H1 (cell line): ENCODE measurements around the gene FARS2. TPM values are rescaled to one million over a fixed set of nuclear protein-coding genes. Genes with fewer than 3 reads are reported as not detected.

ENCODE experiments used
- CTCF ChIA-PET: fragments of 300-600 bp; sonication (Branson Sonifier 250); formaldehyde crosslinking; loops from one replicate; lab custom pipeline; 2021; ENCODE audit not compliant: partially characterized antibody; lab: Charles Lee
- POLR2A ChIA-PET: fragments of 300-600 bp; sonication (Branson Sonifier 250); formaldehyde crosslinking; loops from one replicate; lab custom pipeline; 2021; ENCODE audit warnings: inconsistent platforms; ENCODE audit not compliant: partially characterized antibody; lab: Charles Lee
- DNase-seq, 2 experiments: peaks; one replicate each; pipeline versions ENCODE4 v3.0.0 to v3.0.0-alpha.2; 2010 to 2022; ENCODE audit warnings: low spot score in 2 of 2, low read depth in 1 of 2, mixed read lengths in 1 of 2
- FAIRE-seq: peaks from 2 replicates; lab custom pipeline; 2011; peaks lifted over from hg19 to GRCh38; lab: Jason Lieb, UNC
- H2AFZ ChIP-seq: 2 replicates; pipeline ENCODE4 v1.8.1; 2012; ENCODE audit warnings: low read length, inconsistent platforms
- H2AK5ac ChIP-seq: 2 replicates; pipeline ENCODE4 v1.6.1; 2013; ENCODE audit warnings: low read depth, low read length
- H2BK120ac ChIP-seq: replicated peaks from 2 replicates; pipeline ENCODE3; 2013; ENCODE audit warnings: low read depth, low read length, inconsistent platforms
- H2BK12ac ChIP-seq: 2 replicates; pipeline ENCODE4 v1.6.1; 2013; ENCODE audit warnings: low read depth, low read length
- H2BK15ac ChIP-seq: 2 replicates; pipeline ENCODE4 v1.6.1; 2013; ENCODE audit warnings: low read length
- H2BK20ac ChIP-seq: 2 replicates; pipeline ENCODE4 v1.6.1; 2013; ENCODE audit warnings: low read length
- H2BK5ac ChIP-seq: 2 replicates; pipeline ENCODE4 v1.6.1; 2013; ENCODE audit warnings: low read depth, low read length
- H3K14ac ChIP-seq: 2 replicates; pipeline ENCODE4 v1.6.1; 2013; ENCODE audit warnings: inconsistent platforms; ENCODE audit not compliant: insufficient read length
- H3K18ac ChIP-seq: 2 replicates; pipeline ENCODE4 v1.6.1; 2013; ENCODE audit warnings: low read length; ENCODE audit errors: extremely low read depth
- H3K23ac ChIP-seq: 2 replicates; pipeline ENCODE4 v1.6.1; 2013; ENCODE audit warnings: inconsistent platforms; ENCODE audit not compliant: insufficient read length
- H3K23me2 ChIP-seq: 2 replicates; pipeline ENCODE4 v1.6.1; 2013; ENCODE audit warnings: low read depth, low read length
- H3K27ac ChIP-seq: 2 replicates; pipeline ENCODE4 v1.6.1; 2011; ENCODE audit warnings: low read depth, low read length, inconsistent platforms
- H3K27me3 ChIP-seq, 4 experiments: replicated peaks in 1 of 4; 1 replicate in 1 of 4; 2 replicates in 3 of 4; pipeline versions ENCODE4 v1.6.1 to v1.8.1; 2011 to 2013; ENCODE audit warnings: low read length in 3 of 4, mild to moderate bottlenecking in 3 of 4, inconsistent platforms in 2 of 4, mixed read lengths in 2 of 4, moderate library complexity in 1 of 4; ENCODE audit not compliant: control insufficient read depth in 3 of 4, insufficient read depth in 3 of 4; ENCODE audit errors: extremely low read depth in 1 of 4
- H3K36me3 ChIP-seq, 4 experiments: 2 replicates each; pipeline versions ENCODE4 v1.6.1 to v1.8.1; 2011 to 2013; ENCODE audit warnings: mild to moderate bottlenecking in 4 of 4, low read length in 3 of 4, moderate library complexity in 2 of 4, control low read depth in 1 of 4, inconsistent platforms in 1 of 4; ENCODE audit not compliant: insufficient read depth in 4 of 4, control insufficient read depth in 2 of 4
- H3K4ac ChIP-seq: replicated peaks from 2 replicates; pipeline ENCODE3; 2013; ENCODE audit warnings: low read length, low read depth, mixed read lengths, inconsistent platforms; ENCODE audit not compliant: insufficient read length
- H3K4me1 ChIP-seq, 4 experiments: replicated peaks in 1 of 4; 1 replicate in 1 of 4; 2 replicates in 3 of 4; pipeline versions ENCODE4 v1.6.1 to v1.8.1; 2011 to 2013; ENCODE audit warnings: low read length in 3 of 4, inconsistent platforms in 2 of 4, mixed read lengths in 1 of 4; ENCODE audit not compliant: insufficient read depth in 4 of 4, control insufficient read depth in 3 of 4
- H3K4me2 ChIP-seq, 2 experiments: 2 replicates each; pipeline versions ENCODE4 v1.6.1 to v1.8.1; 2011 to 2013; ENCODE audit warnings: low read depth in 2 of 2, low read length in 2 of 2, control low read depth in 1 of 2, inconsistent platforms in 1 of 2, mild to moderate bottlenecking in 1 of 2; ENCODE audit not compliant: insufficient read depth in 1 of 2
- H3K4me3 ChIP-seq, 4 experiments: fragments of 200-600, 300-600 bp in 1 of 4; sonication (generic), shearing (Covaris generic), sonication (Bioruptor Twin) in 1 of 4; 2 replicates each; pipeline versions ENCODE4 v1.5.1 to v1.8.1; 2011 to 2016; ENCODE audit warnings: low read length in 4 of 4, low read depth in 3 of 4, control low read depth in 2 of 4, inconsistent platforms in 2 of 4, mild to moderate bottlenecking in 2 of 4, mixed read lengths in 1 of 4, moderate library complexity in 1 of 4; ENCODE audit not compliant: insufficient read depth in 2 of 4; ENCODE audit errors: extremely low read depth in 1 of 4
- H3K56ac ChIP-seq: replicated peaks from 2 replicates; pipeline ENCODE3; 2013; ENCODE audit warnings: low read depth, mild to moderate bottlenecking, mixed read lengths, low read length, inconsistent platforms; ENCODE audit not compliant: insufficient read length
- H3K79me1 ChIP-seq: 2 replicates; pipeline ENCODE4 v1.6.1; 2013; ENCODE audit warnings: low read depth, low read length, control low read depth
- H3K79me2 ChIP-seq, 2 experiments: 2 replicates each; pipeline versions ENCODE4 v1.6.1 to v1.8.1; 2012 to 2013; ENCODE audit warnings: low read length in 2 of 2, mild to moderate bottlenecking in 2 of 2, inconsistent platforms in 1 of 2; ENCODE audit not compliant: insufficient read depth in 2 of 2, control insufficient read depth in 1 of 2
- H3K9ac ChIP-seq, 4 experiments: replicated peaks in 1 of 4; 1 replicate in 1 of 4; 2 replicates in 3 of 4; pipeline versions ENCODE4 v1.6.1 to v1.8.1; 2011 to 2013; ENCODE audit warnings: low read depth in 3 of 4, low read length in 3 of 4, control low read depth in 2 of 4, mild to moderate bottlenecking in 2 of 4, moderate library complexity in 2 of 4, inconsistent platforms in 1 of 4; ENCODE audit errors: extremely low read depth in 1 of 4
- H3K9me3 ChIP-seq, 2 experiments: 2 replicates each; pipeline versions ENCODE4 v1.6.1 to v1.8.1; 2012 to 2013; ENCODE audit warnings: mild to moderate bottlenecking in 2 of 2, moderate library complexity in 2 of 2, control low read depth in 1 of 2, inconsistent platforms in 1 of 2, low read depth in 1 of 2, low read length in 1 of 2, mixed read lengths in 1 of 2; ENCODE audit not compliant: insufficient read depth in 2 of 2
- H4K20me1 ChIP-seq, 2 experiments: replicated peaks in 1 of 2; 2 replicates each; pipeline versions ENCODE3 to v1.8.1; 2011 to 2013; ENCODE audit warnings: inconsistent platforms in 2 of 2, low read length in 2 of 2, mild to moderate bottlenecking in 1 of 2; ENCODE audit not compliant: insufficient read depth in 2 of 2, control insufficient read depth in 1 of 2
- H4K5ac ChIP-seq: 2 replicates; pipeline ENCODE4 v1.6.1; 2013; ENCODE audit warnings: low read length, low read depth, mixed read lengths, inconsistent platforms; ENCODE audit not compliant: insufficient read length
- H4K8ac ChIP-seq: 2 replicates; pipeline ENCODE4 v1.8.0; 2013; ENCODE audit warnings: mild to moderate bottlenecking, moderate library complexity, low read length, inconsistent platforms; ENCODE audit not compliant: insufficient read depth; ENCODE audit errors: extremely low read depth
- H4K91ac ChIP-seq: replicated peaks from 2 replicates; pipeline ENCODE3; 2013; ENCODE audit warnings: low read length, mixed read lengths, inconsistent platforms; ENCODE audit not compliant: insufficient read length
- BRCA1 ChIP-seq: IDR thresholded peaks from 2 replicates; pipeline ENCODE4 v1.6.1; 2012; ENCODE audit warnings: low read depth, low read length, improper control_type of control experiment
- RNF2 ChIP-seq: fragments of 200-900, 300-1000 bp; sonication (generic); IDR thresholded peaks from 2 replicates; pipeline ENCODE4 v1.7.1; 2016; ENCODE audit warnings: borderline replicate concordance, low read depth, mild to moderate bottlenecking, antibody characterized with exemption, low read length; ENCODE audit not compliant: poor library complexity, severe bottlenecking; ENCODE audit errors: missing control alignments
- WGBS, 2 experiments: shearing (Covaris generic) in 1 of 2; methylation state at CpG; one replicate each; pipeline versions ENCODE4 v1.1.6 to v1.1.7; 2013 to 2015; ENCODE audit warnings: low lambda C conversion rate in 2 of 2, mixed read lengths in 2 of 2, inconsistent platforms in 1 of 2, low coverage in 1 of 2, missing lambda C conversion rate in 1 of 2; ENCODE audit not compliant: insufficient replicate concordance in 2 of 2, insufficient coverage in 1 of 2, insufficient read length in 1 of 2; ENCODE audit errors: extremely low coverage in 1 of 2, missing lambda C conversion rate in 1 of 2; 5-methylcytosine and 5-hydroxymethylcytosine counted together
- polyA plus RNA-seq, 7 experiments: library from polyadenylated mRNA; depleted of rRNA in 3 of 7; stranded (reverse) in 5 of 7; unstranded in 2 of 7; fragments of >200 nt in 5 of 7; fragments of 200-250 nt in 2 of 7; gene quantifications; 1 replicate in 5 of 7; 2 replicates in 1 of 7; 4 replicates in 1 of 7; pipeline versions ENCODE4 v1.2.1 to v1.2.3, GENCODE V29; 2011 to 2013; ENCODE audit warnings: missing spikeins in 2 of 7, mixed read lengths in 2 of 7
- total RNA-seq: library from RNA; stranded (reverse); fragmentation: NEBNext Ultra II Directional; extraction: Animal tissue kit (Norgen Biotek cat#: 25700); gene quantifications from 2 replicates; pipeline ENCODE4 v1.2.1, GENCODE V29; 2021
- TF ChIP-seq, protein P1 (sequence below): IDR thresholded peaks from 2 replicates; pipeline ENCODE4 v1.6.1; 2011; ENCODE audit warnings: low read length, improper control_type of control experiment

Gene FARS2
- total and polyA plus RNA-seq, 2 of the 8 experiments (the other 6 are each of a cell fraction or from before 2014, with no cell fraction given), result 11.7 to 14.4 TPM

DNA sequence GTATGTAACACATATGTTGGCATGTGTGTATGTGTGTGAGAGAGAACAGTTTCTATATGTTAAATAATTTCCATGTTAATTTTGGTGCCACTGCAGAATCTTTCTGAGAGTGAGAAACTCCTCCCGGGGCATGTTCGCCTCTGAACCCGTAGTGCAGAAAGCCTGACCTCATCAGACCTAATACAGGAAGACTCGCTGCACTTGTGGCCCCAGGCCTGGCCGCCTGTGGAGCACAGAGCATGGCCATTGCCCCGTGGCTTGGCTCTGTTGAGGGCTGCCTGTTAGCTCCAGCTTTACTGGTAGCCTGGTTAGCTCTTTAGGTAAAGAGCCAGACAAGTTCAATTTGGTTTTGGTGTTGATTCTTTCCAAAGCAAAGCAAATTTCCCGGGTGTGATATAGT, 25.5 kb downstream of the FARS2 start:
- Histone ChIP-seq H3K4me2 (no peak overlapping the region), H4K91ac (no peak overlapping the region), H2AK5ac (no peak overlapping the region), H3K27me3 (no peaks in the 10 kb centered on the region), H3K79me1 (peaks cover 8% of the 10 kb centered on the region; the same call in 1 of the 2 replicates), H2BK5ac (no peak overlapping the region), H3K14ac (no peak overlapping the region), H4K5ac (no peak overlapping the region), H2BK12ac (no peak overlapping the region), H3K9ac (no peak overlapping the region), H3K23ac (no peak overlapping the region), H3K18ac (no peak overlapping the region), H3K9me3 (no peaks in the 10 kb centered on the region), H3K4ac (no peak overlapping the region), H2BK15ac (no peak overlapping the region), H3K23me2 (no peaks in the 10 kb centered on the region; the same call in 1 of the 2 replicates), H2BK20ac (no peak overlapping the region), H3K79me2 (no peaks in the 10 kb centered on the region; a peak in 2 of 4 replicates), H3K36me3 (no peaks in the 10 kb centered on the region), H3K4me3 (no peak overlapping the region), H3K27ac (no peak overlapping the region), H2AFZ (no peak overlapping the region), H2BK120ac (no peak overlapping the region), H4K8ac (no peak overlapping the region), H4K20me1 (no peaks in the 10 kb centered on the region), H3K56ac (no peak overlapping the region), H3K4me1 (peaks cover 0 to 6% (median 2%) of the 10 kb centered on the region in 4 experiments; a peak in 3 of 7 replicates)
- POLR2A ChIA-PET, result interaction anchor here (1.4 kb wide), 1 partner anchor 16 kb away, joined by 3 read pairs; no protein-coding TSS in a partner anchor
- no peak for TF ChIP-seq BRCA1
- TF ChIP-seq, protein P1, sequence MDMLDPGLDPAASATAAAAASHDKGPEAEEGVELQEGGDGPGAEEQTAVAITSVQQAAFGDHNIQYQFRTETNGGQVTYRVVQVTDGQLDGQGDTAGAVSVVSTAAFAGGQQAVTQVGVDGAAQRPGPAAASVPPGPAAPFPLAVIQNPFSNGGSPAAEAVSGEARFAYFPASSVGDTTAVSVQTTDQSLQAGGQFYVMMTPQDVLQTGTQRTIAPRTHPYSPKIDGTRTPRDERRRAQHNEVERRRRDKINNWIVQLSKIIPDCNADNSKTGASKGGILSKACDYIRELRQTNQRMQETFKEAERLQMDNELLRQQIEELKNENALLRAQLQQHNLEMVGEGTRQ, result no peak
- no peak for TF ChIP-seq RNF2
- DNase-seq (no peak), FAIRE-seq (no peak)
- 85% methylated on average over 7 of the region's 7 CpGs; no CpG with 5 or more reads in 1 of the 2 experiments for WGBS, 2 experiments
- CTCF ChIA-PET, result interaction anchor here (0.8 to 2.2 kb wide), 2 partner anchors 17 to 143 kb away, joined by 5 read pairs; no protein-coding TSS in a partner anchor
